Activated CD4-positive, CD25-positive, alpha-beta regulatory T cell treated with anti-CD3 and anti-CD28 coated beads, Interleukin-2, amount 50 U/mL, for 72 hours (primary cell): Measurements from ENCODE around the gene PSMD6.

Experiments
- DNase-seq: peaks from one replicate; pipeline ENCODE4 v3.0.0; 2021

The PSMD6 gene

DNA sequence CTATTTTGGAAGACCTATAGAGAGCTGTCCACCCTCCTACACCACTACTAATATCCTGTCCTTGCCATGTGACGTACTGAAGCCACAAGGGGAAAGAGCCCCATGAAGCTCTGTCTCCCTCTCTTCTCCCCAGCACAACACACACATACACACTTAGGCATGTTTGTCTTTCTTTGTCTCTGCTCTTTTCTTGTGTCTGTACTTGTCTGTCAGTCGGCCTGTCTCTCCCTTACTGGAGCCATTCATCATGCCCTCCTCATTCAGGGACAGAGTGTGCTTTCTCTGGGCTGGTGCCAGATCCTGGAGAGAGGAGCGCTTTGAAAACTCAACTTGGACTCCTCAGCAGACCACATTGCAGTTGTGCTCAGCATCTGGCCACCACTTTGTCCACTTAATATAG is 47.6 kb downstream of the PSMD6 start:
- DNase-seq = no peak

DNA sequence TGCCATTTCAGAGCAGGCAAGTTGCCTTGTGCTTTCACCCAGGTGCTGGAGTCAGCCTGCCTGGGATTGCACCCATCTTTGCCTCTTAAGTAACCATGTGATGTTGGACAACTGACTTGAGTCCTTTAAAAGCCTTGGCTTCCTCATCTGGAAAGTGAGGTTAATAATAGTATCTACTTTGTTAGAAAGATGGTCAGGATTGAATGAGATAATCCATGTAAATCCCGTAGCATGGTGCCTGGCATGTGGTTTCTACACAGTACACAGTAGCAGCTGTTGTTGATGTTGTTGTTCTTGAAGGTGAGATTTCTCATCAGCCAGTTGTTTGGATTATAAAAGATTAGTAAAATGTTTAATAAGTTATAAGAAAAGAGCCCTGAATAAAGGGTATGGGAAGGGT is 48.8 kb downstream of the PSMD6 start:
- DNase-seq = no peak

DNA sequence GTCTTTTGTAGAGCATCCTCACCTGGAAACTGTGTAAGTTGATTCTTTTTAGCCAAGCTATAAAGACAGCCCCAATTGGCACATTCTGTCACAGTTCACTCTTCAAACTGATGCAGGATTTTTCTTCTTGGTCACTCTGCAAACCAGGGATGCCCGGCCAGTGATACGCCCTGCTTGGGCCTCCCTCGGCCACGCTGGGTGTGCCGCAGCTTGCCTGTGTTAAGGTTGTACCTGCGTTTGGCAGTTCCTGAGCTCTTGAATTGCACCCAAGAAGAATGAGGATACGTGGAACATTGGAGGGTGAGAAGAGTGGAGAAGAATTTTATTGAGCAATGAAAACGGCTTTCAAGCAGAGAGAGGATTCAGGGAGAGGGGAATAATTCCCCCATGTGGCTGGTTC is 49.9 kb downstream of the PSMD6 start:
- no peak for DNase-seq

DNA sequence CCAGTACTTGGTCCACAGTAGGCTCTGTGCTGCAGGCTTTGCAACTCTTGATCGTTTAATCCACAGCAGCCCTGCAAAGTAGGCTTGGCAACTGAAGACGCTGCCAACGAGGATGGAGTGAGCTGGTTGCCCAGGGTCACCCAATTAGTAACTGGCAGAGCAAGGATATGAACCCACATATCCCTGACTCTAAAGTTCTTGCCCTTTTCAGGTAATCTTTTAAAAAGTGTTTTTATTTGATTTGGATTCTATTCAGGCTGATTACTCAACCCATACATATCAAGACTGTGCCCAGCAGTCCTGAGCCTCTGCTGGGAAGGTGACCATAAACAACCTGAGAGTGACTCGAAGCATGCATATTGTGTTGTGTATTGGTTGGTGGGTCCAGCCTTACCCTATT is 50.3 kb downstream of the PSMD6 start:
- DNase-seq = no peak

DNA sequence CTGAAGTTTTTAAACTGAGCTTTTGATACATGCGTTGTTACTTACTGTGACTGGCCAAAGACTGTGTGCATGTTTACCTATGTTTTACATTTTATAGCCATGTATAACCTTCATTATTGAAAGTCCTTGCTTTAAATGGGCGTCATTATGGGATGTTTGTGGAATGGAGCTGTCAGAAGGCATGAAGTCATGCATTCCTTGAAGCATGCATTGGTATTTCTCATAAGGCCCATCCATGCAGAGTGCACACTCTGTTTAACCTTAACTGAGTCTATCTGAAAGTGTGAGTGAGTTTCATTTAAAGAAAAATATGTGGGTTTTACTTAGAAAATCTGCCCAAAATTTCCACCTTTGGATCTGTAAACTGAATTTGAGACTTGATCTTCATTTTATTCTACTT is 51.1 kb downstream of the PSMD6 start:
- no peak for DNase-seq

- DNase-seq = no peak
These were observed 52.4 kb downstream of the PSMD6 start for GRCh38 chr3:63970631-63971475.

DNA sequence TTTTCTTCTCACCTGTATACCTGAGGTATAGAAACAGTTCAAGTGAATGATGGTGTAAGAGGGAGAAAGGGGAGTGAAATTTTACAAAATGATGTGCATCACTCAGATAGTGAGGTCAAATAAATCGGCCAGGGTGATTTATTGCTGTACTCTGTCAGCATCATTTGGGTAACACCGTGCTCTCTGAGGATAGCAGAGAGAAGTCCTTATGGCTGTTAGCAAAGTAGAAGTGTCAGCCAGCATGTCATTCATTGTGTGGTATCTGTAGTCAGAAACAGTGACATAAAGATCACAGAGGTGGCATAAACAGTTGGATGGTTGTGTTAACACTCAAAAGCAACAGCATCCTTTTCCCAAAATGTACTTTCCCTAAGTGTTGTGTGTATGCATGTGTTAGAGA is 53.4 kb downstream of the PSMD6 start:
- DNase-seq = no peak

DNA sequence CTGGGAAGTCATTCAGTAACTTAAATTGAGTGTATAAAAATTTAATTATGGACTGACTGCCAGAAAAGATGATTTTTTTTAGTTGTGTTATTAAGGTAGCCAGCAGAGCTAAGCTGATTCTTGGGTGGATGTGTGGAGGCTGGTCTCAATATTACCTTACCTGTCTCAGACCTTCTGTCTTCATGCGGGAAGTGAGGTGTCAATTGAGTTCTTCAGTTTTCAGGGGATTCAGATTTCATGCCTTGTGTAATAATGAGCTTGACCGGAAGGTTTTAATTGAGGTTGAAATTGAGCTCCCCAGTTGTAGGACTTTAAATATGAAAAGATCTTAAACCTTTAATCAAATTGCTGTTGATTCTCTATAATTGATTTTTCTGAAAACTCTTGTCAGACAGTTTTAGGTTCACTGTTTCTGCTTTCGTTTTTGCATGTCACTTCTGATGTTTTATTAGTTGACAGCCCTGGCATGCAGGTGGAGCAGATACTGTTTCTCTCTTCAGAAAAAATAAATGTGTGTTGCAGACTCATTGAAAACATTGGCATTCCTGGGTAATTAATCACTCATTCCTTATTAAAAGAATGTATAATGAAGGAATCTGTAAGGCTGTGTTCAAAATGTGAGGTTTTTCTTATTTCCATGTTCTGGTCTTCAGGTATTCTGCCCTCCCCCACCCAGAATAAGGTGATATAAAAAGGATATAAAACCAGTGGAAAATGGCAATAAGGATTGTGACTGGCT is 54.5 kb downstream of the PSMD6 start:
- no peak for DNase-seq

GRCh38 chr3:63967675-63968611 is 55.4 kb downstream of the PSMD6 start:
- peak; percentile 40 for DNase-seq

DNA sequence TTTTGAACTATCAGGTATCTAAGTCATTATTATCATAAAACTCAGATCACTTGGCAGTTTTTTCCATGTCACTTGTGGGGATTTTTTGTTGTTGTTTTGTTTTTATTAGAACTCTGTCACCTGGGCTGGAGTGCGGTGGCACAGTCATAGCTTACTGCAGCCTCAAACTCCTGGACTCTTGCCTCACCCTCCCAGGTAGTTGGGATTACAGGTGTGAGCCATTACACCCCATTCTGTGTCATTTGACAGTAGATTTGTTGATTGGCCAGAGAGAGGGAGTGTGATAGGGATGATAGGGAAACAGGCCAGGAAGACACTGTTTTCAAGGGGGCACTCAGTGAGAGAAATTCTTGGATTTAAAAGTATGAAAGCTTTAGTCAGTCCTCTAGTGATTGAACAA is 56.4 kb downstream of the PSMD6 start:
- no peak for DNase-seq

DNA sequence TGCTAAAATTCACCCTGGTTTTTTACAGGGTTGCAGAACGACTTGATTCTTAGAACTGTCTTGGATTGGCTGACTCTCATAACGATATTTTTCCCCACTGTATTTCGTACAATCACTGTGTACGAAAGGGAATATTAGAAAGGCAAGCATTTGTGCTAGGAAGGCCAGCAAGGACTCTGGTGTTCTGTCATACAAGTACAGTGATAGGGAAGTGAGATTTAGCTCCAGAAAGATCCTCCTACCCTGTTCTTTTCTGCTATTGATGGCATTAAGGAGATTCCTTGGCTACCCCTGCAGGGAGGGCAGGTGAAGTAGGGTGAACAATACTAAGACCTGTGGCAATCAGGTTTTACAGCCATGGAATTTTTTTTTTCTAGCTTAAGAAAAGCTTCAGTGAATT is 57.3 kb downstream of the PSMD6 start:
- DNase-seq = no peak

DNA sequence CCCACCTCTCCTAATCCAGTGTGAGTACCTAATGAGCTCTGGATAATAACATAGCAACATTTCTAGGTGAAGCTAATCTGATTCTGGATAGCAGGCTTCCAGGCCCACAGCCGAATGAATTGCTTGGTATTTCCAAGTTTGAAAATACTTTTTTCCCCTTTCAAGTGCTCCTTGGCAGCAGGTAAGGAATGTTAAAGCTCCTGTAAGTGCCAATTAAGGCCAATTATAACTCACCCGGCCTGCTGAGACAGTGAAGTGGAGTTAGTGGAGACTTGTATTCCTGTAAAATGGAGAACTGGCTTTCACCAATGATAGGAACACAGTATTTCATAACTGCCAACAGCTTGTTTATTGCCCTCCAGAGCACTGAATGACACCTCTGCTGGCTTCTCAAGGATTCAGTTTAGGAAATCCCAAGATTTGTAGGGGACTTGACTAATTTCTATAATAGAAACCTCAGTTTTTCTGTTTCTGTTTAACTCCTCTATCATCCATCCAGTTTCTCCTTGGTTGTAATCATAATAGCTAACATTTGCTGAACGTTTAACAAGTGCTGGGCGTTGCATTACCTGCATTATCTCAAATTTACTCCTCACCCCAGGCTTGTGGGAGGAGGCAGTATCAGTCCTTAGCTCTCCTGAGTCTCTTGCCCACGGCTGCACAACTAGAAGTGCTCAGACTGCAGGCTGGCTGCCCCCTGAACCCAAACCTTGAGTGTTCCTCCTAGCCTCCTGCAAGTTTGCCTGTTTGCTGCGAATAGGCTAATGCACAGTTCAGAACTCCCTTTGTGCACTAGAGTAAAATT is 58.4 kb downstream of the PSMD6 start:
- DNase-seq = no peak

GRCh38 chr3:63963496-63963895 is 59.8 kb downstream of the PSMD6 start:
- no peak for DNase-seq

DNA sequence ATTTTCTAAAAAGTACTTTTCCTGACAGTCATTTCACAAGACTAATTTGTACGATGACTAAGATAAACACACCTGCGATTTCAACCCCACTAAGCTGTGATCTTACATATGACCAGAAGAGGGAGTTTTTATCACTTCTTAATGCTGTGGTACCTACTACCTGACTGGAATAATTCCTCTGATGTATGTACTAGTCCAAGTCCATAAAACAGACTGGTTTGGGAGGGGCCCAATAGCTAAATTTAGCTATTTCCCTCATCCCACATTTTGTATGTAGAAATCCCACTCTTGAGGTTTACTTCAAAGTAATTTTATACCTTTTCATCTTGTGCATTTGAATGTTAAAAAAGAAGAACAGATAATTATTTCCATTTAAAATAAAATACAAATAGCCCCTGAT is 61.4 kb downstream of the PSMD6 start:
- no peak for DNase-seq
